ENCODE results near the gene ASB18.
A peak's percentile ranks its signal among the peaks of the same experiment; 100 is the strongest.

ASB18 gene

GRCh38 chr2:236205867-236206645, 58.1 kb downstream of the ASB18 start:
- no peak for DNase-seq

DNA sequence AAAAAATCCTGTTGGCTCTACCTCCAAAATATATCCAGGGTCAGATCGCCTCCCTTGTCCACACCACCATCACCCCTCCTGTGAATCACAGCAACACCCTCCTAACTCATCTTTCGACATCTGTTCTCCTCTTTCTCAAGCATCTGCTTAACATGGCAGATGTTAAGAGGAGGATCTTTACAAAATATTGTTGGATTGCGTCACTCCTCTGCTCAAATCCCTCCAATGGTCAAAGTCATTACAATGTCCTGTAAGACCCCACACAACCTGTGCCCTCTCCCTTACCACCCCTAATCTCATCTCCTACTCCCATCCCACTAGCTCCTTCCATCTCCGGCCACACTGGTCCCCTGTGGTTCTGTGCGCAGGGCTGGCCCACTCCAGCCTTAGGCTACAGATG, 59.3 kb downstream of the ASB18 start:
- DNase-seq: no peak

GRCh38 chr2:236200378-236200777, 63.8 kb downstream of the ASB18 start:
- DNase-seq: no peak

GRCh38 chr2:236196366-236196765, 67.8 kb downstream of the ASB18 start:
- DNase-seq: no peak

GRCh38 chr2:236195726-236196125, 68.5 kb downstream of the ASB18 start:
- DNase-seq: no peak

DNA sequence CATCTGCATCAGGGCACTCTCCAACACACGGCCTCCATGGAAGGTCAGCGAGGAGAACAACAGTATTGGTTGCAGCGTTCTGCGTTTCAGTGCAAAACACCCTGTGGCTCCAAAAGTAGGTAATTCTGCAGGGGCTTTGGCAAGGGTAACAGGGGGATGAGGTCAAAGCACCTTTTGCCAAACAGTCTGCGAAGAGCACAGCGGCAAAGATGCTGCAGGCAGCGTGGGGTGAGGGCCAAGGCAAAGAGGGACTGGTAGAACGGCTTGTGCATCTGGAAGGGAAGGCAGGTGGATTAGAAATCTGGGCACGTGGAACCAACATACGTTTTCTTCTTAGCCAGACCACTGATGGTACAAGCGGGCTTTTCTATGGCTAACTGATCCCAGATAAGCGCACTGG, 69.4 kb downstream of the ASB18 start:
- DNase-seq: no peak

GRCh38 chr2:236193026-236193425, 71.2 kb downstream of the ASB18 start:
- no peak for DNase-seq

DNA sequence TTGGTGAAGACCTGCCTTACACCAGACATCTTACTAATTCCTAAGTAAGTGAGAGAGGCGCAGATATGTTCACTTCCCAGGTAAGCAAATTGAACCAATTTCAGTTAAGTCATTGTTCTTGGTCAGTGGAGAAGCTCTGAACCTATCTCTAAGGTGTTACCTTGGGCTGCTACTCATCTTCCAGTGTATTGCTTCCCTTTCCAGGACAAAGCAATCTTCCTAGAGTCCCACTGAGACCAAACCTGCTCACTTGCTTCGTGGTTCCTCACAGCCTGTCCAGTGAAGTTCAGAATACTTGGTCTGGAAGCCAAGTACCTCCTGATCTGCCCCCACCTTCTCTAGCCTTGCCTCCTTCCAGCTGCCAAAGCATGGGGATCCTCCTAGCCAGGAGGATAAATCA, 73.5 kb downstream of the ASB18 start:
- no peak for DNase-seq

DNA sequence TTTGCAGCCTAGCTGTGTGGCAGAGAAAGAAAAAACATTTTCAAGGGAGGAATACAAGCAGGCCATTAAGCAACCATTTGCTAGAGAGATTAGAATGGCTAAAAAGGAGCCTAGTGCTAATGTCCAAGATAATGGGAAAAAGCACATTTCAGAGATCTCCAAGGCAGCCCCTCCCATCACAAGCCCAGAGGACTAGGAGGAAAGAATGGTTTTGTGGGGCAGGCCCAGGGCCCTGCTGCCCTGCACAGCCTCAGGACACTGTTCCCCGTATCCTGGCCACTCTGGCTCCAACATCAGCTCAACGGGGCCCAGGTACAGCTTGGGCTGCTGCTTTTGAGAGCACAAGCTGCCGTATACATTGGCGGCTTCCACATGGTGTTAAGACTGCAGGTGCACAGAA, 79.5 kb downstream of the ASB18 start:
- no peak for DNase-seq

DNA sequence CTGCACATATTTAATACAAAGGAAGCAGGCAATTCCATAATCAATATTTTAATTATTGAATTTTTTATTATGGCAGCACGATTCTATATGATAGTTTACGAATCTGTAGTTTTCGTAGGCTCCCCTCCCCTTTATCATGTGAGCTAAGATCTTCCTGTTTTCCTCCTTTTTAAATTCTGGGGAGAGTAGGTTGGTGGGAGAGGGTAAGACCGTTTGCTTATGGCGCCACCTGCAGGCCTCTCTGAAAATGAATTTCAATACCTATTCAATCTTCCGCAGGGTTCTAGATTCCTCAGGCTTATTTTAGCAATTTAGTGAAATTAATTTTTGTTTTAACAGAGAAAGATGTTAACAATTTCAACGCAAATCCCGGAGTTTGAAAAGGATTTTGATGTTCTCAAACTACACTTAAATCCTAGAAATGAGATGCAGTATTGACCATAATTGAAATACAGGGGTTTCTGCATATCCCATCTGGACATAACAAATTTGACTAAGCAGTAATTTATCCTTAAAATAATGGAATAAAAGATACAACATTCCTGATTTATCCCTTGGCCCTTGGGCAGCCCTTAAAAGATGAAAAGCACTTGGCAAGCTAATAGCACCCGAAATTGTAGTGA, 83.3 kb downstream of the ASB18 start:
- DNase-seq: peak; percentile 68

DNA sequence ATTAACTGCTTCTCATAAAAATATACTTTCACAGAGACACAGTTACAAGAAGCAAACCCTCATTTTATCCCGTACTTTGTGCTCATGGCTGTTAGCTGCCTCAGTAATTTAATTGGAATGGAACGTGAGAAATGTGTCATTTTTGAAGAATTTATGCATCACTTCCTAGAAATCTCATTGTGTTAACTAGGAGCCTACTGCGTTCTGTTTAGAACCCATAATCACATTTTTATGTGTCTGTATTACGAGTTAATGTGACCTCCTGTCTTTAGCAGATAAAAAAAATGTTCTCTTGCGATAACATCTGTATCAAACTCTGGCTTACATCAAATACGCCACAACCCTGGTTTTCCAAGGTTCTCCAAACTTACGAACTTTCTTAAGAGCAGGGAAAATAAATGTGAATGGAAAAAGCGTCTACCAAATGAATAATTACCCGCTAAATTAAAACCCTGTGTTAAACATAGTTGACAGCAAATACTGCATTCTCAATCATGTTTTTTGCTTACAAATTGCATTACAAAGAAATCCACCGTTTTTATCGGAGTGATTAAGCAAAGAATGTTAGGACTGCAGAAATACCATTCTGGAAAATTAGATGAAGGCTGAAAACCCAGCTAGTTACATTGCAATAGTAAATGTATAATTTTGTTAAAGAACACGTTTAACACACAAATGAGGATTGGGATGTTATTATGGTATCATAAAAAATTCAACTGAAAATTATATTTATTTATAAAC, 84.0 kb downstream of the ASB18 start:
- peak; percentile 80 for DNase-seq

- peak; percentile 52 for DNase-seq
Observed at GRCh38 chr2:236179236-236180075, 84.8 kb downstream of the ASB18 start.

DNA sequence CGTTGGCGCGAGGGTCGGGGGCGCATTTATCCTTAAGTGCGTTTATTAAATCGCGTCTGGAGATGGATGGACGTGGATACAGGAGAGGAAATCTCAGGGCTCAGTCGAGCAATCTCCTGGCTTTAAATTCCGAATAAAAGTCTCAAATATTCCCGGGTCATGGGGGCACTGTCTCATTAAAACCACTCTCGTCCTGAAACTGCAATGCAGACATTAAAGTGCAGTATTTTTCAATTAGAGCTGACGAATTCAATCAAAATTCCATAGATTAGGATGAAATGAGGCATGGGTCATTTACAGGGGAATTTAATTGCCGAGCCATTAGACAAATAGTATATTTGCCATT, 85.3 kb downstream of the ASB18 start:
- DNase-seq: peak; percentile 33

- peak; percentile 76 for DNase-seq
Observed at GRCh38 chr2:236177967-236178889, 86.0 kb downstream of the ASB18 start.

DNA sequence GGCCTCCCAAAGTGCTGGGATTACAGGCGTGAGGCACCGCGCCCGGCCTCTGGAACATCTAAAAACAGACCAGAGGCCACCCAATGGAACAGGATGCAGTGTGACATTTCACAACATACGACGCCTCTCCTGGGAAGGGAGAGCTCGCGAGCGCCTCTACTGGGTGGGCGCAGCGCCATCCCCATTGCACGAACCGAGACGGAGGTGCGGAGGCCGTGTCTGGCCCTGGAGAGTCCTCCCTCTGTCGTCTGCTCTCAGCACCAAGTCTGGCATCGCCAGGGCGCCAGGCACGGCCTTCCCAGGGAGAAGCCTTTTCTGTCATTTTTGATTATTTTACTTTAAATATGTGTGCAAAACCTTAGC, 86.6 kb downstream of the ASB18 start:
- DNase-seq: peak; percentile 33

GRCh38 chr2:236176951-236177350, 87.3 kb downstream of the ASB18 start:
- DNase-seq: no peak

- DNase-seq: peak; percentile 26
Observed at GRCh38 chr2:236176417-236176816, 87.8 kb downstream of the ASB18 start.

- DNase-seq: no peak
Observed at GRCh38 chr2:236175548-236176150, 88.6 kb downstream of the ASB18 start.

DNA sequence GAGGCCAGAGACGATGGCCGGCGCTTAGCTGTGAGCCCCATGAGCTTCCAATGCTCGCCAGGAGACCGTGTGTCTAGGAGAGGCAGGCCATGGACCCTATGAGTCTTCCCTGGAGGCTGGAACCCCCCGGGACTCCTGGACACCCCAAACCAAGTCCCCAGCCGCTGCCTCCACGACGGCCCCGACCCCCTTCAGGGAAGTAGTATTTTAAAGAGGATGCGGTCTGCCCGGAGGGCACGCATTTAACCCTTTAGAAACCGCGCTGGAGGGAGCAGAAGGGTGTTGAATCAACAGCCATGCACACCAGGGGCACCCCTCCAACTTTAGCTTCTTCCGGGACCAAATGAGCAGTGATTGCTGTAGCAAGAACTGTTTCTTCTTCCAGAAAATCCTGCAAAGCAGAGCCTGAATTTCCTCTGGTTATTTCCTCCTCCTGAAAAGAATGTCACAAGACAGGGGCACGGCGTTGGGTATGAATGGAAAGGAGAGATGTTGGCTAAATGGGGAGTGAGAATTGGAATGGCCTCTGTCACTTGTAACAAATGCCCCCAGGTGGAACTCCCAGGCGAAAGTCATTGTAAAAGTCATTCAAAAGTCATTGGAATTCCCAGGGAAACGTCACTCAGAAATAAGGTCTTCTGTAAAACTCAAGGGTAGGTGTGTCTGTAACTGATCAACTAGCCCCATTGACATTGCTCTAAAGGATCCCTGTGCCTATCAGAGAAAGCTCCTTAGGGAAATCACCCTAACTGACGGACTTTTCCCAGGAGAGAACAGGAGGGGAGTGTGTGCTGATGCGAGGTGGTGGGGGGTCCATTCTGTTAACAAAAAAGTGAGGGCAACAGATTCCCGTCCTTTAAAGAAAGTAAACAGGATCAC, 90.2 kb downstream of the ASB18 start:
- no peak for DNase-seq

DNA sequence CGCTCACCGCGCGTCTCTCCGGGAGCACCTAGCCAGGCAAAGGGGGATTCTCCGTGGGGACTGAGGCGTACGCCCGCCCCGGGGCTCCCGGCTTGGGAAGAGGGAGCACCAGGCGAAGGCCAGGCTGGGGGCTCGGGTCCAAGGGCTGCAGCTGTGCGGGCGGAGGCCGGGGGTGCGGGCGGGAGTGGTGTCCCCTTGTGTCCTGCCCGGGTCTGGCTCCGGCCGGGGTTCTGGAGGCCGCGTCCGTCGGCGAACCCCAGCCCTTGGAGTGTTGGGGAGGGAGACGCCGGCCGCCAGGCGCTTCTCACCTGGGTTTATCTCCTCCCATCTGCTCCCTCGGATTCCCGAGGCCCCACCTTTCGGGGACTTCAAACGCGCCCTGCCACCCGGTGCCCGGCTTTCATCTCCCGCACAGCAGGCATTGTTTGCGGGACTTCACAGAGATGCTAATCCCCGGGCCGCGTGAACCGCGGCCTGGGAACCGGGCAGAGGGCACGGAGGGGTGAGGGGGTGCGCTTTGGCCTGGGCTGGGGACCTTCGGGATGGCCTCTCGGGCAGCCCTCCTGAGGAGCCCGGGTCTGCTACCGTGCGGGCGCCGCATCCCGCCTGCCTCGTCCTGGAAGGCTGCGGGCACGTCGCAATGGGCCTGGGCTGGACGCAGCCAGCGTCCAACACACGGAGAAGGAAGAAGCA, 91.0 kb downstream of the ASB18 start:
- DNase-seq: no peak
